HEK293 (cell line): Measurements from ENCODE around the gene LCE3A.

Experiments used
- CTCF ChIA-PET: fragments of 350-600 bp; formaldehyde crosslinking; extraction: SDS; loops from one replicate; lab custom pipeline; 2021; ENCODE audit warnings: antibody characterized with exemption; lab: Yijun Ruan, JAX
- POLR2A ChIA-PET: fragments of 300-600 bp; formaldehyde crosslinking; extraction: SDS; loops from one replicate; lab custom pipeline; 2020; ENCODE audit warnings: antibody characterized with exemption, inconsistent platforms; lab: Yijun Ruan, JAX
- H3K27ac ChIP-seq: fragments of 200-500 bp; sonication (Bioruptor generic); 2 replicates; pipeline ENCODE4 v1.5.1; 2014; ENCODE audit warnings: low read depth, low read length, control low read depth, inconsistent platforms; ENCODE audit errors: extremely low read depth
- H3K36me3 ChIP-seq, 2 experiments: fragments of 200-500 bp in 1 of 2; sonication (Bioruptor generic) in 1 of 2; 1 replicate in 1 of 2; 2 replicates in 1 of 2; pipeline ENCODE4 v1.5.1; 2014 to 2017; ENCODE audit warnings: inconsistent platforms in 2 of 2, low read length in 2 of 2; ENCODE audit not compliant: control insufficient read depth in 2 of 2, insufficient read depth in 1 of 2
- H3K4me1 ChIP-seq: fragments of 200-500 bp; sonication (Bioruptor generic); 2 replicates; pipeline ENCODE4 v1.5.1; 2014; ENCODE audit warnings: mild to moderate bottlenecking, low read length, inconsistent platforms; ENCODE audit not compliant: control insufficient read depth, insufficient read depth
- H3K4me3 ChIP-seq: 2 replicates; pipeline ENCODE4 v1.5.1; 2011; ENCODE audit warnings: low read depth, mild to moderate bottlenecking, control low read depth, low read length, moderate library complexity
- H3K9me3 ChIP-seq: fragments of 200-500 bp; sonication (Bioruptor generic); 2 replicates; pipeline ENCODE4 v1.5.1; 2014; ENCODE audit warnings: low read depth, low read length, inconsistent platforms; ENCODE audit not compliant: control insufficient read depth, insufficient read depth
- BCL11B ChIP-seq: fragments of 450-650 bp; formaldehyde crosslinking; IDR thresholded peaks from 2 replicates; pipeline ENCODE4 v1.5.1; 2016; ENCODE audit warnings: low read depth, missing biosample characterization, missing genetic modification characterization
- EGR2 ChIP-seq: fragments of 450-650 bp; formaldehyde crosslinking; IDR thresholded peaks from 2 replicates; pipeline ENCODE4 v1.5.1; 2016; ENCODE audit warnings: low read depth, missing biosample characterization, missing genetic modification characterization
- GLI2 ChIP-seq: fragments of 450-650 bp; formaldehyde crosslinking; IDR thresholded peaks from 2 replicates; pipeline ENCODE4; 2017; ENCODE audit warnings: missing biosample characterization, missing genetic modification characterization, low read depth, borderline replicate concordance
- HOXD13 ChIP-seq: sonication (generic); formaldehyde crosslinking; IDR thresholded peaks from 2 replicates; pipeline ENCODE4 v1.8.0; 2022; ENCODE audit warnings: missing genetic modification reagents, borderline replicate concordance
- IKZF3 ChIP-seq: fragments of 450-650 bp; IDR thresholded peaks from 2 replicates; pipeline ENCODE4 v1.5.0; 2018; ENCODE audit warnings: missing biosample characterization, mild to moderate bottlenecking, missing genetic modification characterization, moderate library complexity
- KLF10 ChIP-seq: fragments of 450-650 bp; IDR thresholded peaks from 2 replicates; pipeline ENCODE4 v1.5.1; 2018; ENCODE audit warnings: missing biosample characterization, mild to moderate bottlenecking, missing genetic modification characterization
- OSR2 ChIP-seq: fragments of 450-650 bp; formaldehyde crosslinking; IDR thresholded peaks from 2 replicates; pipeline ENCODE4 v1.5.1; 2016; ENCODE audit warnings: missing biosample characterization, missing genetic modification characterization
- OVOL3 ChIP-seq: fragments of 450-650 bp; formaldehyde crosslinking; IDR thresholded peaks from 2 replicates; pipeline ENCODE4 v1.5.1; 2016; ENCODE audit warnings: missing biosample characterization, missing genetic modification characterization
- SCRT1 ChIP-seq: fragments of 450-650 bp; formaldehyde crosslinking; IDR thresholded peaks from 2 replicates; pipeline ENCODE4 v1.5.1; 2016; ENCODE audit warnings: missing biosample characterization, missing genetic modification characterization, borderline replicate concordance
- ZBTB20 ChIP-seq: fragments of 450-650 bp; formaldehyde crosslinking; IDR thresholded peaks from 2 replicates; pipeline ENCODE4 v1.5.1; 2016; ENCODE audit warnings: missing biosample characterization, missing genetic modification characterization
- ZNF140 ChIP-seq: fragments of 450-650 bp; formaldehyde crosslinking; IDR thresholded peaks from 2 replicates; pipeline ENCODE4 v1.5.1; 2016; ENCODE audit warnings: missing biosample characterization, missing genetic modification characterization
- ZNF157 ChIP-seq: fragments of 450-650 bp; formaldehyde crosslinking; IDR thresholded peaks from 2 replicates; pipeline ENCODE4 v1.5.1; 2016; ENCODE audit warnings: missing biosample characterization, missing genetic modification characterization
- ZNF211 ChIP-seq: fragments of 450-650 bp; formaldehyde crosslinking; IDR thresholded peaks from 2 replicates; pipeline ENCODE4 v1.5.1; 2016; ENCODE audit warnings: low read depth, missing biosample characterization, missing genetic modification characterization
- ZNF223 ChIP-seq: fragments of 450-650 bp; formaldehyde crosslinking; IDR thresholded peaks from 2 replicates; pipeline ENCODE4 v1.5.1; 2016; ENCODE audit warnings: missing biosample characterization, missing genetic modification characterization
- ZNF23 ChIP-seq: fragments of 450-650 bp; formaldehyde crosslinking; IDR thresholded peaks from 2 replicates; pipeline ENCODE4 v1.5.1; 2016; ENCODE audit warnings: missing biosample characterization, missing genetic modification characterization, borderline replicate concordance
- ZNF274 ChIP-seq, 2 experiments: fragments of 200-500 bp in 1 of 2; fragments of 450-650 bp in 1 of 2; sonication (Bioruptor generic) in 1 of 2; formaldehyde crosslinking in 1 of 2; IDR thresholded peaks; 2 replicates each; pipeline versions ENCODE4 v1.5.1 to v1.6.1; 2014 to 2016; ENCODE audit warnings: borderline replicate concordance in 1 of 2, inconsistent platforms in 1 of 2, low read length in 1 of 2, missing biosample characterization in 1 of 2, missing genetic modification characterization in 1 of 2
- ZNF366 ChIP-seq: fragments of 450-650 bp; formaldehyde crosslinking; conservative IDR thresholded peaks from 2 replicates; pipeline ENCODE4 v1.5.1; 2016; ENCODE audit warnings: missing biosample characterization, missing genetic modification characterization
- ZNF423 ChIP-seq: fragments of 450-650 bp; formaldehyde crosslinking; IDR thresholded peaks from 2 replicates; pipeline ENCODE4 v1.5.1; 2016; ENCODE audit warnings: missing biosample characterization, missing genetic modification characterization
- ZNF514 ChIP-seq: fragments of 450-650 bp; formaldehyde crosslinking; IDR thresholded peaks from 2 replicates; pipeline ENCODE4 v1.5.1; 2016; ENCODE audit warnings: missing biosample characterization, missing genetic modification characterization
- ZNF521 ChIP-seq: fragments of 450-650 bp; formaldehyde crosslinking; IDR thresholded peaks from 2 replicates; pipeline ENCODE4 v1.5.1; 2017; ENCODE audit warnings: missing biosample characterization, mild to moderate bottlenecking, missing genetic modification characterization
- ZNF544 ChIP-seq: fragments of 450-650 bp; formaldehyde crosslinking; IDR thresholded peaks from 2 replicates; pipeline ENCODE4 v1.5.0; 2017; ENCODE audit warnings: missing biosample characterization, missing genetic modification characterization
- ZNF555 ChIP-seq: fragments of 450-650 bp; formaldehyde crosslinking; conservative IDR thresholded peaks from 2 replicates; pipeline ENCODE4 v1.5.1; 2017; ENCODE audit warnings: missing biosample characterization, mild to moderate bottlenecking, missing genetic modification characterization, inconsistent platforms
- ZNF626 ChIP-seq: fragments of 450-650 bp; sonication (Bioruptor Pico); formaldehyde crosslinking; IDR thresholded peaks from 2 replicates; pipeline ENCODE4 v1.5.1; 2018; ENCODE audit warnings: missing biosample characterization, missing genetic modification characterization, inconsistent platforms
- ZNF654 ChIP-seq: fragments of 450-650 bp; formaldehyde crosslinking; IDR thresholded peaks from 2 replicates; pipeline ENCODE4 v1.5.1; 2016; ENCODE audit warnings: low read depth, missing biosample characterization, missing genetic modification characterization
- ZNF777 ChIP-seq: fragments of 450-650 bp; formaldehyde crosslinking; IDR thresholded peaks from 2 replicates; pipeline ENCODE4 v1.5.1; 2017; ENCODE audit warnings: missing biosample characterization, missing genetic modification characterization, borderline replicate concordance
- ZNF843 ChIP-seq: fragments of 450-650 bp; formaldehyde crosslinking; IDR thresholded peaks from 2 replicates; pipeline ENCODE4 v1.5.1; 2016; ENCODE audit warnings: missing biosample characterization, missing genetic modification characterization
- ZSCAN23 ChIP-seq: fragments of 450-650 bp; formaldehyde crosslinking; IDR thresholded peaks from 2 replicates; pipeline ENCODE4 v1.5.1; 2016; ENCODE audit warnings: missing biosample characterization, missing genetic modification characterization
- TF ChIP-seq, protein P1 (sequence below): fragments of 450-650 bp; formaldehyde crosslinking; IDR thresholded peaks from 2 replicates; pipeline ENCODE4 v1.5.1; 2016; ENCODE audit warnings: missing biosample characterization, missing genetic modification characterization
- TF ChIP-seq, protein P2 (sequence below): fragments of 450-650 bp; formaldehyde crosslinking; IDR thresholded peaks from 2 replicates; pipeline ENCODE4 v1.5.1; 2016; ENCODE audit warnings: missing biosample characterization, missing genetic modification characterization

LCE3A gene

DNA sequence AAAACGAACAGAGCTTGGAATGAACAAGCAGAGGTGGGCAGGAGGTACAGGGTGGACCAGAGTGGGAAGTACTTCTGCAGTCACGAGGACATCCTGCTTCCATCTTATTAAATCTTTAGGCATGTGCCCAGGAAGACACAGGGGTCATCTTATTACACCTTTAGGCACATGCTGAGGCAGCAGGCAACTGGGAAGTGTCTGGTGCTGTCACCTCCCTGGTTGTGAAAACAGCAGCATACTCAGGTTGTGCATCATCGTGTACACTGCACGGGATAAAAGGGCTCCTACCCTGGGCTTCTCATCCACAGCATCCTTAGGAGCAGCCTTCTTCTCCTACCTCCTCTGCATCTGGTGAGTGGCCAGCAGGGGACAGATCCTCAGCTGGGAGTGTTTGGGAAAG is 23.0 kb downstream of the LCE3A start, which contains the start of gene LCE3C:
Gene LCE3C, plus strand, starts transcription at position 301 of the 400 bp plus-strand sequence. CDS start 498 bp downstream, outside the sequence.
- Histone ChIP-seq H3K9me3 (no peaks in the 10 kb centered on the region), H3K36me3 (no peaks in the 10 kb centered on the region), H3K4me3 (no peak within 1 kb of the TSS), H3K27ac (no peak within 1 kb of the TSS), H3K4me1 (no peaks in the 10 kb centered on the region)
- ChIA-PET CTCF (no interaction called here), POLR2A (no interaction called here)
- TF ChIP-seq ZNF654 (tag by site-specific recombination) = no peak
- TF ChIP-seq ZNF521 (tag by site-specific recombination) = no peak
- TF ChIP-seq EGR2 (tag by site-specific recombination) = no peak

DNA sequence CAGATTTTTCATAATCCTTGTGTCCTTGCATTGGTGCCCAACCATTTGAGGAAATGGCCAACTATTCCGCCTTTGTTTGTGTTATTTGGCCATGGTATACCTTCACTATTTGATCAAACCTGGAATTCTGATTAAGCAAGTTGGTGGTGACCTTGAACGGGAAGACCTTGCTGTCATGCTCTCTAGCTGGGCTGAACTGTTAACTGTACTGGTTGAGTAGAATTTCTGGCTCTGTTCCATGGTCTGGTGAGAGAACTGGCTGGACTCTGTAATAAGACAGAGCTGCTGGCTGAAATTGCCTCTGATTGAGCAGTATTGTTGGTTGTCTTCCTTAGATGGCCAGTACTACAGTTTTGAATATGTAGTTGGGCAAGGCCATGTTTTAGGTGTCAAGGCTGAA is 25.9 kb downstream of the LCE3A start:
- Histone ChIP-seq H3K9me3 (no peaks in the 10 kb centered on the region), H3K36me3 (no peaks in the 10 kb centered on the region), H3K4me1 (no peaks in the 10 kb centered on the region), H3K4me3 (no peak overlapping the region), H3K27ac (no peak overlapping the region)
- POLR2A ChIA-PET = no interaction called here
- CTCF ChIA-PET = no interaction called here
- TF ChIP-seq ZNF366 (tag by site-specific recombination) = no peak
- TF ChIP-seq ZNF555 (tag by site-specific recombination) = no peak
- TF ChIP-seq ZNF274 (IDR thresholded peaks at IDR 0.05; ENCODE audit: low read length) = no peak
- no peak for TF ChIP-seq ZNF274 (tag by site-specific recombination; IDR thresholded peaks at IDR 0.05; ENCODE audit: borderline replicate concordance)
- no peak for TF ChIP-seq OVOL3 (tag by site-specific recombination)
- TF ChIP-seq KLF10 (tag by site-specific recombination) = no peak
- TF ChIP-seq, protein P1, sequence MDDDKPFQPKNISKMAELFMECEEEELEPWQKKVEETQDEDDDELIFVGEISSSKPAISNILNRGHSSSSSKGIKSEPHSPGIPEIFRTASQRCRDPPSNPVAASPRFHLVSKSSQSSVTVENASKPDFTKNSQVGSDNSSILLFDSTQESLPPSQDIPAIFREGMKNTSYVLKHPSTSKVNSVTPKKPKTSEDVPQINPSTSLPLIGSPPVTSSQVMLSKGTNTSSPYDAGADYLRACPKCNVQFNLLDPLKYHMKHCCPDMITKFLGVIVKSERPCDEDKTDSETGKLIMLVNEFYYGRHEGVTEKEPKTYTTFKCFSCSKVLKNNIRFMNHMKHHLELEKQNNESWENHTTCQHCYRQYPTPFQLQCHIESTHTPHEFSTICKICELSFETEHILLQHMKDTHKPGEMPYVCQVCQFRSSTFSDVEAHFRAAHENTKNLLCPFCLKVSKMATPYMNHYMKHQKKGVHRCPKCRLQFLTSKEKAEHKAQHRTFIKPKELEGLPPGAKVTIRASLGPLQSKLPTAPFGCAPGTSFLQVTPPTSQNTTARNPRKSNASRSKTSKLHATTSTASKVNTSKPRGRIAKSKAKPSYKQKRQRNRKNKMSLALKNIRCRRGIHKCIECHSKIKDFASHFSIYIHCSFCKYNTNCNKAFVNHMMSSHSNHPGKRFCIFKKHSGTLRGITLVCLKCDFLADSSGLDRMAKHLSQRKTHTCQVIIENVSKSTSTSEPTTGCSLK = no peak
- no peak for TF ChIP-seq ZNF140 (tag by site-specific recombination)
- no peak for TF ChIP-seq ZNF157
- no peak for TF ChIP-seq ZNF423 (tag by site-specific recombination)
- TF ChIP-seq ZSCAN23 (tag by site-specific recombination) = no peak
- no peak for TF ChIP-seq ZNF777 (tag by site-specific recombination)
- TF ChIP-seq ZNF544 (tag by site-specific recombination) = no peak
- TF ChIP-seq GLI2 = no peak
- TF ChIP-seq ZNF223 (tag by site-specific recombination) = no peak
- no peak for TF ChIP-seq ZNF514 (tag by site-specific recombination)
- no peak for TF ChIP-seq SCRT1 (tag by site-specific recombination)
- no peak for TF ChIP-seq OSR2 (tag by site-specific recombination)
- no peak for TF ChIP-seq ZNF23 (tag by site-specific recombination)
- no peak for TF ChIP-seq HOXD13 (CRISPR knock-in tag)

DNA sequence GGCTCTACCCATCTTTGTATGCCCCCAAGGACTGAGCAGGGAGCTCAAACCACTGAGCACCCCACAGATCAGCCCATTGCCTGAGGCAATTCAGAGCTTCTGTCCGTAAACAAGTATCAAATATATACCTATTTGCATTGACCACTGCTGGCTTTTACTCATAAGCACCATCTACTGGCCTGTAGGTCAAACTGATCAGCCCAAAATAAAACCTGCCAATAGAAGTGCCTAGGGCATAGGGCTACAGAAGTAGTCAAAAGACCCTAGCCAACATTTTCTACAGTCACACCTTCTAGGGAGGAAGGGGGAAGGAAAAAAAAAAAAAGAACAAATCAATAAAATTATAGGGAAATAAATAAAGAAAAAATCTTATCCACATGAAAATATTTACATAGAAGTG is 37.3 kb downstream of the LCE3A start:
- Histone ChIP-seq H3K36me3 (no peaks in the 10 kb centered on the region), H3K4me1 (no peaks in the 10 kb centered on the region), H3K4me3 (no peak overlapping the region), H3K27ac (no peak overlapping the region), H3K9me3 (no peaks in the 10 kb centered on the region)
- ChIA-PET POLR2A (no interaction called here), CTCF (no interaction called here)
- TF ChIP-seq ZNF274 (IDR thresholded peaks at IDR 0.05; ENCODE audit: low read length) (no peak), ZNF274 (tag by site-specific recombination; IDR thresholded peaks at IDR 0.05; ENCODE audit: borderline replicate concordance) (no peak), BCL11B (tag by site-specific recombination) (no peak), ZNF626 (no peak), ZNF211 (tag by site-specific recombination) (no peak), ZNF843 (tag by site-specific recombination) (no peak), IKZF3 (tag by site-specific recombination) (no peak), ZBTB20 (tag by site-specific recombination) (no peak), OVOL3 (tag by site-specific recombination) (no peak)
- TF ChIP-seq, protein P2, sequence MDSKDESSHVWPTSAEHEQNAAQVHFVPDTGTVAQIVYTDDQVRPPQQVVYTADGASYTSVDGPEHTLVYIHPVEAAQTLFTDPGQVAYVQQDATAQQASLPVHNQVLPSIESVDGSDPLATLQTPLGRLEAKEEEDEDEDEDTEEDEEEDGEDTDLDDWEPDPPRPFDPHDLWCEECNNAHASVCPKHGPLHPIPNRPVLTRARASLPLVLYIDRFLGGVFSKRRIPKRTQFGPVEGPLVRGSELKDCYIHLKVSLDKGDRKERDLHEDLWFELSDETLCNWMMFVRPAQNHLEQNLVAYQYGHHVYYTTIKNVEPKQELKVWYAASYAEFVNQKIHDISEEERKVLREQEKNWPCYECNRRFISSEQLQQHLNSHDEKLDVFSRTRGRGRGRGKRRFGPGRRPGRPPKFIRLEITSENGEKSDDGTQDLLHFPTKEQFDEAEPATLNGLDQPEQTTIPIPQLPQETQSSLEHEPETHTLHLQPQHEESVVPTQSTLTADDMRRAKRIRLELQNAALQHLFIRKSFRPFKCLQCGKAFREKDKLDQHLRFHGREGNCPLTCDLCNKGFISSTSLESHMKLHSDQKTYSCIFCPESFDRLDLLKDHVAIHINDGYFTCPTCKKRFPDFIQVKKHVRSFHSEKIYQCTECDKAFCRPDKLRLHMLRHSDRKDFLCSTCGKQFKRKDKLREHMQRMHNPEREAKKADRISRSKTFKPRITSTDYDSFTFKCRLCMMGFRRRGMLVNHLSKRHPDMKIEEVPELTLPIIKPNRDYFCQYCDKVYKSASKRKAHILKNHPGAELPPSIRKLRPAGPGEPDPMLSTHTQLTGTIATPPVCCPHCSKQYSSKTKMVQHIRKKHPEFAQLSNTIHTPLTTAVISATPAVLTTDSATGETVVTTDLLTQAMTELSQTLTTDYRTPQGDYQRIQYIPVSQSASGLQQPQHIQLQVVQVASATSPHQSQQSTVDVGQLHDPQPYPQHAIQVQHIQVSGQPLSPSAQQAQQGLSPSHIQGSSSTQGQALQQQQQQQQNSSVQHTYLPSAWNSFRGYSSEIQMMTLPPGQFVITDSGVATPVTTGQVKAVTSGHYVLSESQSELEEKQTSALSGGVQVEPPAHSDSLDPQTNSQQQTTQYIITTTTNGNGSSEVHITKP (tag by site-specific recombination) = no peak
